ENCODE data around the gene FRMD3.

DNA sequence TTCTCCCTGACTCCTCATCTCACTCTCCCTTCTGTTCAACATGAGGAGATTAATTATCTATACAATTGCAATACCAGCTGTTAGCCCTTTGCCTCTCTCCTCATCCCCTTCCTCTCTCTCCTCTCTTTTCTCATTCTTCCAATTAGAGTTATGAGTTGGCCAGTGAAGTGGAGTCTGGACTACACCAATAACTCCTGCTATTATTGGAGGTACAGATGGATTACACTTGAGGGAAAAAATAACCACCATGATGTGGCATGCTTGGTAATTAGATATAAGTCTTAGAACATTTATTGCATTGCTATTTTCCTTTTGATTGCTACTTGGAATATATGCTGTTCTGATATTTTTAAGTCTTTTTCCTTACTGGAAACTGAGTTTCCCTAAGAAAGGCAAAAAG lies 159.2 kb downstream of the FRMD3 start:
- TF ChIP-seq, protein P1, sequence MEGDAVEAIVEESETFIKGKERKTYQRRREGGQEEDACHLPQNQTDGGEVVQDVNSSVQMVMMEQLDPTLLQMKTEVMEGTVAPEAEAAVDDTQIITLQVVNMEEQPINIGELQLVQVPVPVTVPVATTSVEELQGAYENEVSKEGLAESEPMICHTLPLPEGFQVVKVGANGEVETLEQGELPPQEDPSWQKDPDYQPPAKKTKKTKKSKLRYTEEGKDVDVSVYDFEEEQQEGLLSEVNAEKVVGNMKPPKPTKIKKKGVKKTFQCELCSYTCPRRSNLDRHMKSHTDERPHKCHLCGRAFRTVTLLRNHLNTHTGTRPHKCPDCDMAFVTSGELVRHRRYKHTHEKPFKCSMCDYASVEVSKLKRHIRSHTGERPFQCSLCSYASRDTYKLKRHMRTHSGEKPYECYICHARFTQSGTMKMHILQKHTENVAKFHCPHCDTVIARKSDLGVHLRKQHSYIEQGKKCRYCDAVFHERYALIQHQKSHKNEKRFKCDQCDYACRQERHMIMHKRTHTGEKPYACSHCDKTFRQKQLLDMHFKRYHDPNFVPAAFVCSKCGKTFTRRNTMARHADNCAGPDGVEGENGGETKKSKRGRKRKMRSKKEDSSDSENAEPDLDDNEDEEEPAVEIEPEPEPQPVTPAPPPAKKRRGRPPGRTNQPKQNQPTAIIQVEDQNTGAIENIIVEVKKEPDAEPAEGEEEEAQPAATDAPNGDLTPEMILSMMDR (IDR thresholded peaks at IDR 0.05), result no peak
- no peak for TF ChIP-seq POLR2A (IDR thresholded peaks at IDR 0.05)

Data from body of pancreas (tissue), 4 donors.